Renal pelvis (tissue), 12 donors: ENCODE results near the gene NLGN3. TPM values are rescaled to one million over a fixed set of nuclear protein-coding genes. Genes with fewer than 3 reads are reported as not detected.

ENCODE experiments used
- DNase-seq: peaks from one replicate; pipeline ENCODE4 v3.0.0-alpha.2; 2013
- long read RNA-seq, 16 experiments: transcript quantifications; one replicate each; lab custom pipeline, GENCODE V29; 2026
- polyA plus RNA-seq, 3 donors: library from polyadenylated mRNA; unstranded; fragments of 120-200 nt; gene quantifications; one replicate each; pipeline ENCODE4 v1.2.1, GENCODE V29; 2013; ENCODE audit not compliant: insufficient read length in 3 of 3

Gene NLGN3
- polyA plus RNA-seq = 1 to 10 TPM; 4.3 to 5.8 (median 4.9) TPM
- long read RNA-seq, donor 1, partial matches to known transcripts = 0 of 1 reads
- long read RNA-seq, donor 1, other reads (novel, unspliced or antisense) = 0 of 1 reads
- long read RNA-seq, donor 2, partial matches to known transcripts = 0 of 4 reads
- long read RNA-seq, donor 2, other reads (novel, unspliced or antisense) = 0 of 4 reads
- long read RNA-seq, donor 3, partial matches to known transcripts = 0 of 2 reads
- long read RNA-seq, donor 3, other reads (novel, unspliced or antisense) = 0 of 2 reads
- long read RNA-seq, donor 4 = 0 reads
- long read RNA-seq, donor 5 = 0 reads
- long read RNA-seq, donor 6, partial matches to known transcripts = 6 of 6 reads
- long read RNA-seq, donor 6, other reads (novel, unspliced or antisense) = 0 of 6 reads
- long read RNA-seq, donor 7, partial matches to known transcripts = 0 of 2 reads
- long read RNA-seq, donor 7, other reads (novel, unspliced or antisense) = 0 of 2 reads
- long read RNA-seq, donor 8 = 0 reads
- long read RNA-seq, donor 9, partial matches to known transcripts = 0 of 1 reads
- long read RNA-seq, donor 9, other reads (novel, unspliced or antisense) = 0 of 1 reads
- long read RNA-seq, donor 10, partial matches to known transcripts = 0 of 2 reads
- long read RNA-seq, donor 10, other reads (novel, unspliced or antisense) = 0 of 2 reads
- long read RNA-seq, donor 11, partial matches to known transcripts = 0 of 1 reads
- long read RNA-seq, donor 11, other reads (novel, unspliced or antisense) = 0 of 1 reads
- long read RNA-seq, donor 12, partial matches to known transcripts = 0 of 1 reads
- long read RNA-seq, donor 12, other reads (novel, unspliced or antisense) = 0 of 1 reads
- long read RNA-seq, donor 13 = 0 reads
- long read RNA-seq, donor 14, partial matches to known transcripts = 0 of 2 reads
- long read RNA-seq, donor 14, other reads (novel, unspliced or antisense) = 0 of 2 reads
- long read RNA-seq, donor 15, partial matches to known transcripts = 0 of 1 reads
- long read RNA-seq, donor 15, other reads (novel, unspliced or antisense) = 0 of 1 reads
- long read RNA-seq, donor 16, partial matches to known transcripts = 0 of 2 reads
- long read RNA-seq, donor 16, other reads (novel, unspliced or antisense) = 0 of 2 reads

GRCh38 chrX:71144651-71145050 is at the start of gene NLGN3:
Gene NLGN3, plus strand, starts transcription at chrX:71144841. Its CDS starts 2,909 bp downstream, at chrX:71147750.
- DNase-seq = no peak

GRCh38 chrX:71095033-71095432 is 49.6 kb upstream of the NLGN3 start:
- no peak for DNase-seq

- peak; percentile 87 for DNase-seq
Observed at GRCh38 chrX:71095555-71095980, 49.1 kb upstream of the NLGN3 start, which contains the start of gene FOXO4. Gene FOXO4, plus strand, starts transcription at chrX:71095851. Its CDS starts 678 bp downstream, at chrX:71096529.

- DNase-seq = peak; percentile 14
Observed at GRCh38 chrX:71095981-71096759, 48.5 kb upstream of the NLGN3 start.

GRCh38 chrX:71096760-71097032 is 47.9 kb upstream of the NLGN3 start:
- DNase-seq = no peak

- no peak for DNase-seq
Observed at GRCh38 chrX:71098302-71098701, 46.3 kb upstream of the NLGN3 start.

- DNase-seq = no peak
Observed at GRCh38 chrX:71098951-71099506, 45.6 kb upstream of the NLGN3 start.

GRCh38 chrX:71099736-71100135 is 44.9 kb upstream of the NLGN3 start:
- DNase-seq = no peak

GRCh38 chrX:71100581-71101505 is 43.8 kb upstream of the NLGN3 start:
- no peak for DNase-seq

GRCh38 chrX:71102292-71102691 is 42.3 kb upstream of the NLGN3 start:
- DNase-seq = no peak

GRCh38 chrX:71103110-71103983 is 41.3 kb upstream of the NLGN3 start:
- DNase-seq = peak; percentile 20

- DNase-seq = no peak
Observed at GRCh38 chrX:71105628-71106027, 39.0 kb upstream of the NLGN3 start.

GRCh38 chrX:71106427-71106826 is 38.2 kb upstream of the NLGN3 start, which contains the start of gene CXorf65:
Gene CXorf65, minus strand, starts transcription at chrX:71106740. Its CDS starts 184 bp downstream, at chrX:71106556.
- DNase-seq = no peak

GRCh38 chrX:71107245-71107644 is 37.4 kb upstream of the NLGN3 start:
- no peak for DNase-seq

GRCh38 chrX:71107762-71108360 is 36.8 kb upstream of the NLGN3 start:
- DNase-seq = no peak

- no peak for DNase-seq
Observed at GRCh38 chrX:71109051-71109450, 35.6 kb upstream of the NLGN3 start.

- no peak for DNase-seq
Observed at GRCh38 chrX:71111141-71111843, 33.3 kb upstream of the NLGN3 start, which contains the start of gene IL2RG. Gene IL2RG, minus strand, starts transcription at chrX:71111577. Its CDS starts 38 bp downstream, at chrX:71111539.
